Left renal cortex interstitium (tissue), 4 donors: ENCODE data around the gene ETFDH. TPM values are rescaled to one million over a fixed set of nuclear protein-coding genes. Genes with fewer than 3 reads are reported as not detected.
"Not testable (repeated sequence)": the region's sequence is repeated elsewhere in the genome, so short reads cannot be mapped to it uniquely, and the experiment has no call there.

ENCODE experiments used
- DNase-seq, 4 donors: peaks; one replicate each; pipeline ENCODE4 v3.0.0-alpha.2; 2013; ENCODE audit warnings: low read depth in 4 of 4, low spot score in 2 of 4, missing footprints in 1 of 4
- polyA plus RNA-seq, 4 donors: library from polyadenylated mRNA; unstranded; fragments of 120-200 nt; gene quantifications; one replicate each; pipeline ENCODE4 v1.2.1, GENCODE V29; 2013; ENCODE audit not compliant: insufficient read length in 4 of 4

ETFDH gene
- polyA plus RNA-seq, 4 donors, result 23.2 to 40.8 (median 31.9) TPM

GRCh38 chr4:158746537-158746936 is 74.4 kb downstream of the ETFDH start:
- DNase-seq, result not testable (repeated sequence)

- DNase-seq, result no peak
Observed at GRCh38 chr4:158750379-158750778, 78.3 kb downstream of the ETFDH start.

- no peak for DNase-seq
Observed at GRCh38 chr4:158754385-158755180, 82.5 kb downstream of the ETFDH start.

- DNase-seq, result not testable (repeated sequence)
Observed at GRCh38 chr4:158755819-158756218, 83.7 kb downstream of the ETFDH start.

GRCh38 chr4:158756588-158756987 is 84.5 kb downstream of the ETFDH start:
- no peak for DNase-seq

GRCh38 chr4:158758142-158758541 is 86.0 kb downstream of the ETFDH start:
- no peak for DNase-seq

- DNase-seq, result no peak
Observed at GRCh38 chr4:158758703-158759102, 86.6 kb downstream of the ETFDH start.

Other genes starting within 250 kb of the ETFDH start
- under 1 TPM; 0.32 to 0.44 (median 0.36) TPM for gene RXFP1, start 150.4 kb upstream of the ETFDH start, polyA plus RNA-seq
- 10 to 100 TPM; 18.1 to 21.6 (median 20.6) TPM for gene C4orf46, start 409 bp upstream of the ETFDH start, polyA plus RNA-seq
- 10 to 100 TPM; 54.5 to 81.2 (median 68.0) TPM for gene PPID, start 51.1 kb downstream of the ETFDH start, polyA plus RNA-seq
- 10 to 100 TPM; 43.9 to 49.2 (median 46.0) TPM for gene FNIP2, start 96.7 kb downstream of the ETFDH start, polyA plus RNA-seq